HCT116 (cell line): ENCODE measurements around the gene VAPA. TPM values are rescaled to one million over a fixed set of nuclear protein-coding genes. Genes with fewer than 3 reads are reported as not detected.

Experiments used
- ATAC-seq: fragments of 200-7000 bp; cut with Tn5 transposase; 2 replicates; pipeline ENCODE4 v1.9.1; 2020; ENCODE audit warnings: mild to moderate bottlenecking, moderate library complexity
- BruUV-seq: library from RNA; stranded (reverse); fragments of 400-500 nt; replicated peaks from 2 replicates; lab custom pipeline; 2021; lab: Mats Ljungman, UMichigan
- CTCF ChIA-PET: fragments of 300-600 bp; sonication (Branson Sonifier 250); formaldehyde crosslinking; loops from one replicate; lab custom pipeline; 2021; ENCODE audit warnings: antibody characterized with exemption; lab: Charles Lee
- POLR2A ChIA-PET: fragments of 300-600, 350-600 bp; sonication (Branson Sonifier 250); formaldehyde crosslinking; loops from one replicate; lab custom pipeline; 2021; ENCODE audit warnings: antibody characterized with exemption; lab: Charles Lee
- RAD21 ChIA-PET, 2 experiments: fragments of 300-600 bp; sonication (Branson Sonifier 250); formaldehyde crosslinking; loops; one replicate each; lab custom pipeline; 2023; ENCODE audit warnings: low total read pairs in 2 of 2; ENCODE audit not compliant: uncharacterized antibody in 2 of 2, unreplicated experiment in 2 of 2, low non-redundant PET in 1 of 2; lab: Charles Lee
- DNase-seq: peaks from one replicate; pipeline ENCODE4 v3.0.0-alpha.2; 2010; ENCODE audit warnings: low read depth, low spot score
- H2AFZ ChIP-seq: fragments of 200-600 bp; shearing (Covaris generic), sonication (generic); 2 replicates; pipeline ENCODE4 v1.6.1; 2017; ENCODE audit warnings: low read depth, mixed run types, mixed read lengths, antibody characterized with exemption, low read length; ENCODE audit not compliant: poor library complexity, severe bottlenecking
- H3K27ac ChIP-seq: 2 replicates; pipeline ENCODE4 v1.5.1; 2012; ENCODE audit warnings: low read depth, low read length
- H3K27me3 ChIP-seq: fragments of 200-600 bp; sonication (generic); 2 replicates; pipeline ENCODE4 v1.6.1; 2016; ENCODE audit warnings: mixed run types, low read length, mixed read lengths; ENCODE audit not compliant: insufficient read depth
- H3K36me3 ChIP-seq, 2 experiments: fragments of 200-500 bp in 1 of 2; fragments of 200-600 bp in 1 of 2; sonication (Bioruptor generic) in 1 of 2; sonication (generic) in 1 of 2; 2 replicates each; pipeline versions ENCODE4 v1.5.1 to v1.6.1; 2014 to 2016; ENCODE audit warnings: low read length in 2 of 2, inconsistent platforms in 1 of 2, mixed read lengths in 1 of 2, mixed run types in 1 of 2; ENCODE audit not compliant: insufficient read depth in 2 of 2, control insufficient read depth in 1 of 2
- H3K4me1 ChIP-seq, 2 experiments: fragments of 200-600 bp in 1 of 2; sonication (generic) in 1 of 2; 2 replicates each; pipeline versions ENCODE4 v1.5.1 to v1.6.1; 2012 to 2017; ENCODE audit warnings: low read length in 2 of 2, inconsistent platforms in 1 of 2, mild to moderate bottlenecking in 1 of 2, mixed read lengths in 1 of 2, mixed run types in 1 of 2, moderate library complexity in 1 of 2; ENCODE audit not compliant: insufficient read depth in 2 of 2, control insufficient read depth in 1 of 2
- H3K4me2 ChIP-seq: fragments of 200-600 bp; sonication (generic); 2 replicates; pipeline ENCODE4 v1.6.1; 2017; ENCODE audit warnings: mixed run types, low read length, mixed read lengths
- H3K4me3 ChIP-seq, 2 experiments: fragments of 200-600 bp in 1 of 2; sonication (generic) in 1 of 2; replicated peaks in 1 of 2; 2 replicates each; pipeline ENCODE4 v1.5.1; 2011 to 2016; ENCODE audit warnings: low read length in 2 of 2, control low read depth in 1 of 2, low read depth in 1 of 2, mild to moderate bottlenecking in 1 of 2, mixed read lengths in 1 of 2, mixed run types in 1 of 2
- H3K79me2 ChIP-seq: fragments of 200-600 bp; sonication (generic); 2 replicates; pipeline ENCODE4 v1.6.1; 2017; ENCODE audit warnings: mild to moderate bottlenecking, mixed run types, low read length, moderate library complexity, mixed read lengths; ENCODE audit not compliant: insufficient read depth
- H3K9ac ChIP-seq: fragments of 200-600 bp; sonication (generic); 2 replicates; pipeline ENCODE4 v1.6.1; 2016; ENCODE audit warnings: low read length, mixed read lengths
- H3K9me2 ChIP-seq: fragments of 200-600 bp; sonication (generic), shearing (Covaris generic); 2 replicates; pipeline ENCODE4 v1.6.1; 2017; ENCODE audit warnings: mixed run types, mild to moderate bottlenecking, moderate library complexity; ENCODE audit not compliant: insufficient read depth
- H3K9me3 ChIP-seq, 2 experiments: fragments of 200-500 bp in 1 of 2; fragments of 200-600 bp in 1 of 2; sonication (Bioruptor generic) in 1 of 2; sonication (generic) in 1 of 2; 2 replicates each; pipeline ENCODE4 v1.6.1; 2014 to 2017; ENCODE audit warnings: low read length in 2 of 2, mixed read lengths in 2 of 2, inconsistent platforms in 1 of 2, low read depth in 1 of 2, mild to moderate bottlenecking in 1 of 2, mixed run types in 1 of 2, moderate library complexity in 1 of 2; ENCODE audit not compliant: control insufficient read depth in 1 of 2, insufficient read depth in 1 of 2
- H4K20me1 ChIP-seq: fragments of 200-600 bp; sonication (generic), shearing (Covaris generic); 2 replicates; pipeline ENCODE4 v1.6.1; 2017; ENCODE audit warnings: mixed run types, mild to moderate bottlenecking, moderate library complexity; ENCODE audit not compliant: insufficient read depth
- CBX3 ChIP-seq: IDR thresholded peaks from 2 replicates; pipeline ENCODE4 v1.6.1; 2012; ENCODE audit warnings: low read depth
- ELF1 ChIP-seq: IDR thresholded peaks from 2 replicates; pipeline ENCODE4 v1.6.1; 2012; ENCODE audit warnings: low read depth, borderline replicate concordance
- EZH2 ChIP-seq: fragments of 200-600 bp; sonication (generic); IDR thresholded peaks from 2 replicates; pipeline ENCODE4 v1.6.1; 2017; ENCODE audit warnings: antibody characterized with exemption, mixed run types
- EZH2phosphoT487 ChIP-seq: fragments of 200-600 bp; IDR thresholded peaks from 2 replicates; pipeline ENCODE4 v1.6.1; 2018; ENCODE audit warnings: antibody characterized with exemption, borderline replicate concordance
- FOSL1 ChIP-seq: IDR thresholded peaks from 2 replicates; pipeline ENCODE4 v1.6.1; 2012; ENCODE audit warnings: low read depth
- JUND ChIP-seq: IDR thresholded peaks from 2 replicates; pipeline ENCODE4 v1.6.1; 2012
- POLR2A ChIP-seq: IDR thresholded peaks from 2 replicates; pipeline ENCODE4 v1.7.0; 2011; ENCODE audit warnings: borderline replicate concordance; ENCODE audit not compliant: insufficient read depth, insufficient read length; ENCODE audit errors: extremely low read depth
- POLR2AphosphoS5 ChIP-seq: IDR thresholded peaks from 2 replicates; pipeline ENCODE4 v1.6.1; 2011; ENCODE audit warnings: mild to moderate bottlenecking, low read depth, low read length, moderate library complexity
- RAD21 ChIP-seq: IDR thresholded peaks from 2 replicates; pipeline ENCODE4 v1.6.1; 2012; ENCODE audit warnings: low read depth, mild to moderate bottlenecking
- SIN3A ChIP-seq: IDR thresholded peaks from 2 replicates; pipeline ENCODE4 v1.6.1; 2012; ENCODE audit warnings: low read depth
- SP1 ChIP-seq: IDR thresholded peaks from 2 replicates; pipeline ENCODE4 v1.6.1; 2012; ENCODE audit warnings: low read depth
- SRF ChIP-seq: IDR thresholded peaks from 2 replicates; pipeline ENCODE4 v1.6.1; 2012; ENCODE audit warnings: low read depth
- TCF7L2 ChIP-seq: IDR thresholded peaks from 2 replicates; pipeline ENCODE4 v1.7.0; 2011; ENCODE audit warnings: borderline replicate concordance, inconsistent platforms; ENCODE audit not compliant: insufficient read depth, insufficient read length; ENCODE audit errors: extremely low read depth
- ZFX ChIP-seq: fragments of 450-650 bp; IDR thresholded peaks from 2 replicates; pipeline ENCODE4 v1.6.1; 2017
- intact Hi-C: fragments of 100-400 bp; cut with micrococcal nuclease; formaldehyde crosslinking; loops from 2 replicates; pipeline ENCODE4 v1.10.0; 2022
- total RNA-seq: library from RNA; stranded (reverse); gene quantifications from one replicate; pipeline ENCODE4 v1.2.1, GENCODE V29; 2021; ENCODE audit not compliant: unreplicated experiment
- TF ChIP-seq, protein P1 (sequence below): IDR thresholded peaks from 2 replicates; pipeline ENCODE4 v1.6.1; 2011; ENCODE audit warnings: mild to moderate bottlenecking, low read length, moderate library complexity; ENCODE audit not compliant: insufficient replicate concordance; ENCODE audit errors: extremely low read depth
- TF ChIP-seq, protein P2 (sequence below): IDR thresholded peaks from 2 replicates; pipeline ENCODE4 v1.6.1; 2012
- TF ChIP-seq, protein P3 (sequence below): IDR thresholded peaks from 2 replicates; pipeline ENCODE4 v1.6.1; 2012; ENCODE audit warnings: low read depth

The VAPA gene
- total RNA-seq, 1 experiment from 2014 or later: 295 TPM

DNA sequence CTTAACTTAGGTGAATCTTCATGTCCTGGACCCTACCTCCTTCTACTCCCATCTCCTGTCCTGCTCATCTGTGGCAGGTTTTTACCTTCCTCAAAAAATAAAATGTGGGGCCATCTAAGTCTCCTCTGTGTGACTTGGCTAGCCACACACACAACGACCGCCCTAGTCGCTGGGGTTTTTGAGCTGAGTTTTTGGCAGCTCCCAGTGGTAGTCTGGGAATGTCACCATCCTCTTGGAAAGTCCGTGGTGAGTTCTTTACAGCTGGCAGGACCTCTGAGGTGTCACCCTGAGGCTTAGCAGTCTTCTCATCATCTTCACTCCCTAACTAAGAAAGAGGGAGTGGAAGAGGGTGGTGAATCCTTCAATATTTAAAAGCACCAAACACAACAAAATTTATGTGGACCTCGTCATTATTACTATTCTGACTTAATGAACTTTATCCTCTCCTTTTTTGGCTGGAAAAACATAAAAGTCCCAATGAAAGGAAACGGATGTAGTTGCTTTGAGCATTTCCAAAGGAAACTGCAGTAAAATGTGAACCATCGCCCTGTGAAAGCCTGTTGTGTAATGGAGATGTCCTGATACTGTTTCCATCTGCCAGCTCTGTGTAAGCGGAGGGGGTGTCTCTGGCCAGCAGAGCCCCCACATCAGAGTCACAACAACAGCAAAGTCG is 78.6 kb downstream of the VAPA start:
- no peak for DNase-seq
- H3K79me2 ChIP-seq: no peaks in the 10 kb centered on the region
- RAD21 ChIA-PET: no interaction called here
- BruUV-seq: no TSS peak
- H3K9me3 ChIP-seq: no peaks in the 10 kb centered on the region
- H3K4me3 ChIP-seq: no peak overlapping the region
- ATAC-seq: no peak
- no peak overlapping the region for H3K9ac ChIP-seq
- intact Hi-C loops: no loop called here
- H3K9me2 ChIP-seq: no peaks in the 10 kb centered on the region
- peaks cover 30% of the 10 kb centered on the region for H3K27me3 ChIP-seq
- no peak overlapping the region for H2AFZ ChIP-seq
- no peak overlapping the region for H3K27ac ChIP-seq
- no peaks in the 10 kb centered on the region for H3K36me3 ChIP-seq
- POLR2A ChIA-PET: no interaction called here
- H3K4me1 ChIP-seq: no peaks in the 10 kb centered on the region
- no peak overlapping the region for H3K4me2 ChIP-seq
- TF ChIP-seq ELF1 (no peak), RAD21 (no peak), EZH2 (no peak), EZH2phosphoT487 (no peak), FOSL1 (no peak), JUND (no peak), SP1 (no peak), SRF (no peak), SIN3A (no peak), ZFX (no peak), POLR2A (no peak), CBX3 (no peak), TCF7L2 (no peak), POLR2AphosphoS5 (no peak)
- TF ChIP-seq, protein P1, sequence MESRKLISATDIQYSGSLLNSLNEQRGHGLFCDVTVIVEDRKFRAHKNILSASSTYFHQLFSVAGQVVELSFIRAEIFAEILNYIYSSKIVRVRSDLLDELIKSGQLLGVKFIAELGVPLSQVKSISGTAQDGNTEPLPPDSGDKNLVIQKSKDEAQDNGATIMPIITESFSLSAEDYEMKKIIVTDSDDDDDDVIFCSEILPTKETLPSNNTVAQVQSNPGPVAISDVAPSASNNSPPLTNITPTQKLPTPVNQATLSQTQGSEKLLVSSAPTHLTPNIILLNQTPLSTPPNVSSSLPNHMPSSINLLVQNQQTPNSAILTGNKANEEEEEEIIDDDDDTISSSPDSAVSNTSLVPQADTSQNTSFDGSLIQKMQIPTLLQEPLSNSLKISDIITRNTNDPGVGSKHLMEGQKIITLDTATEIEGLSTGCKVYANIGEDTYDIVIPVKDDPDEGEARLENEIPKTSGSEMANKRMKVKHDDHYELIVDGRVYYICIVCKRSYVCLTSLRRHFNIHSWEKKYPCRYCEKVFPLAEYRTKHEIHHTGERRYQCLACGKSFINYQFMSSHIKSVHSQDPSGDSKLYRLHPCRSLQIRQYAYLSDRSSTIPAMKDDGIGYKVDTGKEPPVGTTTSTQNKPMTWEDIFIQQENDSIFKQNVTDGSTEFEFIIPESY: no peak
- TF ChIP-seq, protein P2, sequence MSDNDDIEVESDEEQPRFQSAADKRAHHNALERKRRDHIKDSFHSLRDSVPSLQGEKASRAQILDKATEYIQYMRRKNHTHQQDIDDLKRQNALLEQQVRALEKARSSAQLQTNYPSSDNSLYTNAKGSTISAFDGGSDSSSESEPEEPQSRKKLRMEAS: no peak
- TF ChIP-seq, protein P3, sequence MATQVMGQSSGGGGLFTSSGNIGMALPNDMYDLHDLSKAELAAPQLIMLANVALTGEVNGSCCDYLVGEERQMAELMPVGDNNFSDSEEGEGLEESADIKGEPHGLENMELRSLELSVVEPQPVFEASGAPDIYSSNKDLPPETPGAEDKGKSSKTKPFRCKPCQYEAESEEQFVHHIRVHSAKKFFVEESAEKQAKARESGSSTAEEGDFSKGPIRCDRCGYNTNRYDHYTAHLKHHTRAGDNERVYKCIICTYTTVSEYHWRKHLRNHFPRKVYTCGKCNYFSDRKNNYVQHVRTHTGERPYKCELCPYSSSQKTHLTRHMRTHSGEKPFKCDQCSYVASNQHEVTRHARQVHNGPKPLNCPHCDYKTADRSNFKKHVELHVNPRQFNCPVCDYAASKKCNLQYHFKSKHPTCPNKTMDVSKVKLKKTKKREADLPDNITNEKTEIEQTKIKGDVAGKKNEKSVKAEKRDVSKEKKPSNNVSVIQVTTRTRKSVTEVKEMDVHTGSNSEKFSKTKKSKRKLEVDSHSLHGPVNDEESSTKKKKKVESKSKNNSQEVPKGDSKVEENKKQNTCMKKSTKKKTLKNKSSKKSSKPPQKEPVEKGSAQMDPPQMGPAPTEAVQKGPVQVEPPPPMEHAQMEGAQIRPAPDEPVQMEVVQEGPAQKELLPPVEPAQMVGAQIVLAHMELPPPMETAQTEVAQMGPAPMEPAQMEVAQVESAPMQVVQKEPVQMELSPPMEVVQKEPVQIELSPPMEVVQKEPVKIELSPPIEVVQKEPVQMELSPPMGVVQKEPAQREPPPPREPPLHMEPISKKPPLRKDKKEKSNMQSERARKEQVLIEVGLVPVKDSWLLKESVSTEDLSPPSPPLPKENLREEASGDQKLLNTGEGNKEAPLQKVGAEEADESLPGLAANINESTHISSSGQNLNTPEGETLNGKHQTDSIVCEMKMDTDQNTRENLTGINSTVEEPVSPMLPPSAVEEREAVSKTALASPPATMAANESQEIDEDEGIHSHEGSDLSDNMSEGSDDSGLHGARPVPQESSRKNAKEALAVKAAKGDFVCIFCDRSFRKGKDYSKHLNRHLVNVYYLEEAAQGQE: no peak
- CTCF ChIA-PET: no interaction called here
- no peaks in the 10 kb centered on the region for H4K20me1 ChIP-seq
